Activated CD4-positive, alpha-beta T cell treated with anti-CD3 and anti-CD28 coated beads, Interleukin-2, amount 10 ng/mL, durations not matched to agents 7 days and 5 days (primary cell): ENCODE measurements around the gene SARNP. TPM values are rescaled to one million over a fixed set of nuclear protein-coding genes. Genes with fewer than 3 reads are reported as not detected.

ENCODE experiments used
- CTCF ChIA-PET: fragments of 350-600 bp; sonication (Branson Sonifier 250); formaldehyde crosslinking; loops from one replicate; lab custom pipeline; 2021; ENCODE audit warnings: antibody characterized with exemption; lab: Charles Lee
- POLR2A ChIA-PET: fragments of 350-600 bp; sonication (Branson Sonifier 250); formaldehyde crosslinking; loops from one replicate; lab custom pipeline; 2021; ENCODE audit warnings: antibody characterized with exemption; lab: Charles Lee
- DNase-seq: peaks from one replicate; pipeline ENCODE4 v3.0.0-alpha.2; 2020
- H3K27ac Mint-ChIP-seq: one replicate; pipeline ENCODE4 v1.8.0; 2021; ENCODE audit warnings: mild to moderate bottlenecking, moderate library complexity, mixed read lengths
- H3K27me3 Mint-ChIP-seq: one replicate; pipeline ENCODE4 v1.8.0; 2021; ENCODE audit warnings: mixed read lengths
- H3K36me3 Mint-ChIP-seq: one replicate; pipeline ENCODE4 v1.8.0; 2021; ENCODE audit warnings: low read depth, mixed read lengths
- H3K4me1 Mint-ChIP-seq: one replicate; pipeline ENCODE4 v1.8.0; 2021; ENCODE audit warnings: mixed read lengths
- H3K4me3 Mint-ChIP-seq: one replicate; pipeline ENCODE4 v1.8.0; 2021; ENCODE audit warnings: mild to moderate bottlenecking, moderate library complexity, mixed read lengths
- H3K9me3 Mint-ChIP-seq: one replicate; pipeline ENCODE4 v1.8.0; 2021; ENCODE audit warnings: mixed read lengths
- total RNA-seq, 2 experiments: library from RNA; stranded (reverse); gene quantifications; one replicate each; pipeline ENCODE4 v1.2.3, GENCODE V29; 2021

Gene SARNP
- total RNA-seq, 2 experiments from 2014 or later, result 87.5 to 102 TPM

DNA sequence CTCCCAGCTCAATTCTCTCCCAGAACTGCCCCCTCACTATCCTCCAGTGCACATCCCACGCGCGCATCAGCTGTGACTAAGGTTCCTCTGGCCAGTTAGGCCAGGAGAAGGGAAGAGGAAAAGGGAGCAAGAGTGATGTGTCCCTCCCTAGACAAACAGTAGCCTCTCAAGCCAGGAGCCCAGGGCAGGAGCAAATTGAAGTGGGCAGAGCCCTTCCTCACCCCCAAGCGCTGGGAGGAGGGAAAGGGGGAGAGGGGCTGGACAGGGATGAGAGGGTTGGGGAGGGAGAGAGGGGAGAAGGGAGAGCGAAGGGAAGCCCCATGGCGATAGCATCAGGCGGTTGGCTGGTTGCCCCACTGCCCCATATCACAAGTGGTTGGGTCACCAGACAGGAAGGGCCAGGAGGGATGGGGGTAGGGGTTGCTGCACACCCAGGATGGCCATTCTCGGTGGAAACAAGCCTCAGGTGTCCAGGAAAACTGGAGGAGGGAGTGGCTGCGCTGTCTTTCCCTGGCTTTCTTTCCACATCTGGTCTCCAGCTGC, 89.8 kb downstream of the SARNP start:
- Mint-ChIP-seq H3K4me3 (peak overlapping the region; percentile 69), H3K4me1 (peaks cover 42% of the 10 kb centered on the region), H3K27me3 (no peaks in the 10 kb centered on the region), H3K9me3 (no peaks in the 10 kb centered on the region), H3K27ac (peak overlapping the region; percentile 72), H3K36me3 (peaks cover 19% of the 10 kb centered on the region)
- no peak for DNase-seq
- CTCF ChIA-PET, result interaction anchor here (1.5 kb wide), 2 partner anchors 11 to 90 kb away, joined by 3 to 4 read pairs; partner anchors contain the start of gene ORMDL2
- POLR2A ChIA-PET, result no interaction called here

DNA sequence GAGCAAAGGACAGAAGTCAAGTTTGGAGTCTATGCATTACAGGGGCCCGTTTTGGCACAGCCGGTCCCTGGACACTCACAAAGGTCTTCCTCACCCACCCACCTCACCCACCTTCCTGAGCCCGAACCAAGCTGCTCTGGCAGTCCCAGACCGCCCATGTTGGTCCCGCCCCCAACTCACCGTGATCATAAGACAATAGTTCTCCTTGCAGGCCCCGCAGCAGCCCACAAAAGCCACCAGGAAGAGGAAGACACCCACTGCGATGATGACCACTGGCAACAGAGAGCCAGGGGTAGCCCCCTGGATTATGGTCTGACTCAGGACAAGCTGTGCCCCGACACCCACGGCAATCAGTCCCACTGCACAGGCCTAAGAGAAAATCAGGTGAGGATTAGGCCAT, 90.6 kb downstream of the SARNP start:
- CTCF ChIA-PET, result interaction anchor here (1.5 kb wide), 2 partner anchors 12 to 91 kb away, joined by 3 to 4 read pairs; partner anchors contain the start of gene ORMDL2
- peak overlapping the region; percentile 69 for H3K4me3 Mint-ChIP-seq
- H3K27me3 Mint-ChIP-seq, result no peaks in the 10 kb centered on the region
- H3K4me1 Mint-ChIP-seq, result peaks cover 42% of the 10 kb centered on the region
- peak overlapping the region; percentile 72 for H3K27ac Mint-ChIP-seq
- H3K36me3 Mint-ChIP-seq, result peaks cover 19% of the 10 kb centered on the region
- POLR2A ChIA-PET, result no interaction called here
- H3K9me3 Mint-ChIP-seq, result no peaks in the 10 kb centered on the region
- no peak for DNase-seq

DNA sequence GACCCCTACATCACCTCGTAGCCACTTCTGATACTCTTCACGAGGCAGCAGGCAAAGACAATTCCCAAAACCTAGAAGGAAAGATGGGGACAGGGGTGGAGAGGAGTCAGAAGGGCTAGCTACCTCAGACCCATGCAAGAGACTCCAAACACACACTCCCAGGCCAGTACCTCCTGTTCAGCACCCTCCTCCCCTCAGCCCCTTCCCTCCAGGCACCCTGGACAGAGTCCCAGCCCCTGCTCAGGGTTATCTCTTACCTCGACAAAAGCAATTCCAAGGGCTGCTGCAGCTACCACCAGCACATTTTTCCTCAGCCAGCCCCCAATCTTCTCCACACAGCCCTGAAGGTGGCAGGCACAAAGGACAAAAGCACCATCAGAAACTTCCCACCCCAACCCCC, 92.0 kb downstream of the SARNP start:
- Mint-ChIP-seq H3K36me3 (peaks cover 21% of the 10 kb centered on the region), H3K4me1 (peaks cover 41% of the 10 kb centered on the region), H3K27me3 (no peaks in the 10 kb centered on the region), H3K9me3 (no peaks in the 10 kb centered on the region), H3K4me3 (no peak overlapping the region), H3K27ac (peak overlapping the region; percentile 68)
- ChIA-PET POLR2A (no interaction called here), CTCF (interaction anchor here (0.6 to 2.4 kb wide), 4 partner anchors 12 to 60 kb away, joined by 3 to 33 read pairs (median 6); no protein-coding TSS in a partner anchor)
- DNase-seq, result no peak

DNA sequence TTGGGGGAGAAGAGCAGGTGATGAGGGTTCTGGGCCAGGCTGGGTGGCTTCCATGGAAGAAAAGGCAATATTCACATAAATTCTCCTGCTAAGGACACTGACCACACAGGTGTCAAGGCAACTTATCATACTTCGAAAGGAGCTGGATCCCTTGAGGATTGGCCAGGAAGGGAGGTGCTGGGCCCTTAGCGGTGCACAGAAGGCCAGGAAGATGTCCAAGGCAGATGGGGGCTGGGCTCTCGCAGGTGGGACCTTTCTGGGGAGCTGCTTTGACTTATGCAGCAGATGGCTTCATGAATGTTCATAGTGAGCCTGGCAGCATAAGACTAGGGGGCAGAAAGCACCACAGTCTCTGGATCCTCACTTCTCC, 92.6 kb downstream of the SARNP start:
- Mint-ChIP-seq H3K27me3 (no peaks in the 10 kb centered on the region), H3K4me3 (no peak overlapping the region), H3K36me3 (peaks cover 21% of the 10 kb centered on the region), H3K4me1 (peaks cover 39% of the 10 kb centered on the region), H3K9me3 (no peaks in the 10 kb centered on the region), H3K27ac (no peak overlapping the region)
- DNase-seq, result no peak
- ChIA-PET POLR2A (interaction anchor here (1.0 kb wide), 1 partner anchor 9 kb away, joined by 4 read pairs; the partner anchor contains the start of gene BLOC1S1), CTCF (interaction anchor here (0.7 to 2.4 kb wide), 7 partner anchors 9 to 388 kb away, joined by 3 to 33 read pairs (median 5); partner anchors contain the start of genes BLOC1S1 and ITGA7)

DNA sequence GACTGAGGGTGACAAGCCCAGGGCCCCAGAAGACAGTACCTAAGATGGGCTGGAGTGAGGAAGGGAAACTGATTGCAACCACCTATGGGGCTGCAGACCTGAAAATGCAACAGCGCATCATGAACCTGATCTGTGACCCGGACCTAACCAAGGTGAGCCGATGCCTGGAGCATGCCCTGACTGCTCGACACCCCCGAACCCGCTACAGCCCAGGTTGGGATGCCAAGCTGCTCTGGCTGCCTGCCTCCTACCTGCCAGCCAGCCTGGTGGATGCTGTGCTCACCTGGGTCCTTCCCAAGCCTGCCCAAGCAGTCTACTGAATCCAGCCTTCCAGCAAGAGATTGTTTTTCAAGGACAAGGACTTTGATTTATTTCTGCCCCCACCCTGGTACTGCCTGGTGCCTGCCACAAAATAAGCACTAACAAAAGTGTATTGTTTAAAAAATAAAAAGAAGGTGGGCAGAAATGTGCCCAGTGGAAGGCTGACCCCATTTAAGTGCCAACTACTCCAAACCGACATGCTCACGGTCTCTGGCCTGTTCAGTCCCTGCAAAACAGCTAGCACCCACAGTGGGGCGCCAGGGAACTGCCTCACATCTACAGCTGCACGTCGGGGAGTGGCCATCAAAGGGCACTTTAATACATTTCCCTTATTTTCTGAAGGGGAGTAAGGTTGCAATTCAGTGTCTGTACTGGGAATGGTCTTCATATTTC, 93.1 kb downstream of the SARNP start:
- Mint-ChIP-seq H3K4me1 (peaks cover 38% of the 10 kb centered on the region), H3K4me3 (no peak overlapping the region), H3K27ac (peak overlapping the region; percentile 66), H3K9me3 (no peaks in the 10 kb centered on the region), H3K36me3 (peaks cover 21% of the 10 kb centered on the region), H3K27me3 (no peaks in the 10 kb centered on the region)
- CTCF ChIA-PET, result interaction anchor here (0.7 to 2.4 kb wide), 8 partner anchors 8 to 389 kb away, joined by 3 to 33 read pairs (median 5); partner anchors contain the start of genes BLOC1S1 and ITGA7
- POLR2A ChIA-PET, result interaction anchor here (1.0 kb wide), 1 partner anchor 9 kb away, joined by 4 read pairs; the partner anchor contains the start of gene BLOC1S1
- DNase-seq, result peak; percentile 77

DNA sequence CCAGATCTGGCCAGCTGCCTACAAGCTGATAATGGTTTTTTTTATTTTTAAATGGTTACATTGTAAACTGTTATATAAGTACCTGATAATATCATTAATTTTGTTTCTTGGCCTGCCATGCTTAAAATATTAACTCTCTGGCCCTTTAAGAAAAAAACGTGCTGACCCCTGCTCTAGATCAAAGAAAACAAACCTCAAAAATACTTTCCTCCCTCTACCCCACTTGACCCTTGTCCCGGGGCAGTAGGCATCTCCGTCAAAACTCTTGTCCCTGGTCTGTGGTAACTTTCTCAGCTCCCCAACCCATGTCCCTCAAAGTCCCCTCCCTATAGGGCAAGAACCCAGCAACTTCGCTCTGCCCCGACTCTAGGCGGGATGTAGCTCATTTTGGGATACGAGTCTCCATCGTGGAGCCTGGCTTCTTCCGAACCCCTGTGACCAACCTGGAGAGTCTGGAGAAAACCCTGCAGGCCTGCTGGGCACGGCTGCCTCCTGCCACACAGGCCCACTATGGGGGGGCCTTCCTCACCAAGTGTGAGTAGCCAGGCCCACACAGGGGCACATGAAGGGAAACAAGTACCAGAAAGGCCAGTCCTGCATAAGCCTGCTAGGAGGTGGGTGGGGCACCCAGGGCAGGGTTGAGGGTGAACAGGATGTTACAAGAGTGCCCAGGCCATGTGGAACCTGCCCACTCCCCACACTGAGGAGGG, 93.9 kb downstream of the SARNP start:
- Mint-ChIP-seq H3K27ac (no peak overlapping the region), H3K4me1 (peaks cover 41% of the 10 kb centered on the region)
- POLR2A ChIA-PET, result no interaction called here

DNA sequence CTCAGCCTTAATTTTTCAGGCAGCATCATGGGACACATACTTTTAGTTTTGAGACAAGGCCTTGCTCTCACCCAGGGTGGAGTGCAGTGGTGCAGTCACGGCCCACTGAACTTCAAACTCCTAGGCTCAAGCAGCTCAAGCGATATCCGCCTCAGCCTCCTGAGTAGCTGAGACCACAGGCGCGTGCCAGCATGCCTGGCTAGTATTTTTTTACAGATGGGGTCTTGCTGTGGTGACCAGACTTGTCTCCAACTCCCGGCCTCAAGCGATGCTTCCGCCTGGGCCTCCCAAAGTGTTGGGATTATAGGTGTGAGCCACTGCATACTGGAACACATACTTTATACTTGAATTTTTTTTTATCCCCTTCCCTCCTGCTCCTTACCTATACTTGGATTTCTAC, 94.6 kb downstream of the SARNP start:
- ChIA-PET CTCF (interaction anchor here (1.0 to 9.0 kb wide), 3 partner anchors 15 to 401 kb away, joined by 3 to 75 read pairs (median 3); partner anchors contain the start of gene ITGA7), POLR2A (no interaction called here)
- no peak for DNase-seq
- H3K27me3 Mint-ChIP-seq, result no peaks in the 10 kb centered on the region
- no peaks in the 10 kb centered on the region for H3K9me3 Mint-ChIP-seq
- H3K27ac Mint-ChIP-seq, result no peak overlapping the region
- peaks cover 49% of the 10 kb centered on the region for H3K4me1 Mint-ChIP-seq
- H3K36me3 Mint-ChIP-seq, result peaks cover 33% of the 10 kb centered on the region
- H3K4me3 Mint-ChIP-seq, result no peak overlapping the region

More for the DNA sequence above, 93.9 kb downstream of the SARNP start:
- CTCF ChIA-PET, result interaction anchor here (1.0 to 9.0 kb wide), 6 partner anchors 13 to 400 kb away, joined by 3 to 75 read pairs (median 5); partner anchors contain the start of gene ITGA7
- Mint-ChIP-seq H3K36me3 (peaks cover 26% of the 10 kb centered on the region), H3K9me3 (no peaks in the 10 kb centered on the region), H3K27me3 (no peaks in the 10 kb centered on the region), H3K4me3 (no peak overlapping the region)
- DNase-seq, result no peak

DNA sequence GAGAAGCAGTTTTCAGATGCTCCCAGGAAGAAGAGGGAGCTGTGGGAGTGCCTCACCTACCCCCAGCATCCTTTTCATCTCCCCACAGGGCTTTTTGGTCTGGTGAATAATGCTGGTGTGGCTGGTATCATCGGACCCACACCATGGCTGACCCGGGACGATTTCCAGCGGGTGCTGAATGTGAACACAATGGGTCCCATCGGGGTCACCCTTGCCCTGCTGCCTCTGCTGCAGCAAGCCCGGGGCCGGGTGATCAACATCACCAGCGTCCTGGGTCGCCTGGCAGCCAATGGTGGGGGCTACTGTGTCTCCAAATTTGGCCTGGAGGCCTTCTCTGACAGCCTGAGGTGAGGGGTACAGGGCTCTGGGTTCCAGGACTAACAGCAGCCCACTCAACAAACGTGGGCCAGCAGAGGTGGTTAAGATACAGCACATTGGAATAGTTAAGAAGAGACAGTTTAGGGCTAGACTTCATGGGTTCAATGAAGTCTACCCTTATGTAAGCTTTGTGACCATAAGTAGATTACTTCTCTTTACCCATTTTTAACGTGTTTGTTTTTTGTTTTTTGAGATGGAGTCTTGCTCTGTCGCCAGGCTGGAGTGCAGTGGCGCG, 95.8 kb downstream of the SARNP start:
- H3K4me1 Mint-ChIP-seq, result peaks cover 50% of the 10 kb centered on the region
- no peaks in the 10 kb centered on the region for H3K27me3 Mint-ChIP-seq
- no peak overlapping the region for H3K4me3 Mint-ChIP-seq
- ChIA-PET CTCF (interaction anchor here (9.0 kb wide), 1 partner anchor 16 kb away, joined by 75 read pairs; no protein-coding TSS in a partner anchor), POLR2A (no interaction called here)
- no peaks in the 10 kb centered on the region for H3K9me3 Mint-ChIP-seq
- H3K36me3 Mint-ChIP-seq, result peaks cover 42% of the 10 kb centered on the region
- H3K27ac Mint-ChIP-seq, result peak overlapping the region; percentile 19
- DNase-seq, result no peak

DNA sequence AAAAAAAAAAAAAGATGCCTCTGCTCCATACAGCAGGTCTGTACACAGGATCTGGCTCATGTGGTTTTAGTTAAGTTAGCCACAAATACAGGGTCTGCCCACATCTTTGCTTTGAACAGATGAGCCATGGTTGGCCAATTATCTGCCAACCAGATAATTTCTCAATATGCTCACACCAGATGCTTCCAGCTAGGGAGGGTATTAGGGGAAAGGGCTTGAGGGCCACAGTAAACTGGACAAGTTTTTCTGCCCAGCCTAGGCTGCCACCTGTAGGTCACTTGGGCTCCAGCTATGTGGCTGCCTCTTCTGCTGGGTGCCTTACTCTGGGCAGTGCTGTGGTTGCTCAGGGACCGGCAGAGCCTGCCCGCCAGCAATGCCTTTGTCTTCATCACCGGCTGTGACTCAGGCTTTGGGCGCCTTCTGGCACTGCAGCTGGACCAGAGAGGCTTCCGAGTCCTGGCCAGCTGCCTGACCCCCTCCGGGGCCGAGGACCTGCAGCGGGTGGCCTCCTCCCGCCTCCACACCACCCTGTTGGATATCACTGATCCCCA, 96.6 kb downstream of the SARNP start:
- Mint-ChIP-seq H3K9me3 (no peaks in the 10 kb centered on the region), H3K4me3 (no peak overlapping the region), H3K36me3 (peaks cover 38% of the 10 kb centered on the region), H3K27me3 (peaks cover under 1% of the 10 kb centered on the region), H3K27ac (no peak overlapping the region), H3K4me1 (peaks cover 49% of the 10 kb centered on the region)
- POLR2A ChIA-PET, result no interaction called here
- CTCF ChIA-PET, result interaction anchor here (9.0 kb wide), 1 partner anchor 17 kb away, joined by 75 read pairs; no protein-coding TSS in a partner anchor
- no peak for DNase-seq

DNA sequence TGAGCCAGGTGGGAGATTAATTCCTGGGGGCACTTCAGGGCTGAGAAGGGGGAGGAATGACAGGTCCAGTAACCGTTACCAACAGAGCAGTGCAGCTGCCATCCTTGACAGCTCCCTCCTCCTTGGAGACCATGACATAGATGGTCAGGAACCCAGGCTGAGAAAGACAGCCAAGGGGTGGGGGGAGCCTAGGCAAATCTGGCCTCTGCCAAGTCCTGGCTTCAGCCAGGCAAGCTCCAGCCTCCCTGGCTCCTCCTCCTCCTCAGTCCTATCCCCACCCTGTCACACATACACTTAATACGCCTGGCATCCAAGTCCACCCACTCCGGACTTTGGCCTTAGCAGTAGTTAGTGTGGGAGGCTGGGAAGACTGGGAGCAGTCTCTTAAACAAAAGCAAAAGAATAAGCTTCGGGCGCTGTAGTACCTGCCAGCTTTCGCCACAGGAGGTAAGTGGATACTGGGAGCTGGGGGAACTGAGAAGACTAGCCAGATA, 97.4 kb downstream of the SARNP start, which contains the start of gene RDH5:
RDH5 (plus strand) TSS at position 323 of the 494 bp plus-strand sequence. CDS start 792 bp downstream, outside the sequence.
- H3K4me1 Mint-ChIP-seq, result peaks cover 51% of the 10 kb centered on the region
- no peak within 1 kb of the TSS for H3K27ac Mint-ChIP-seq
- H3K36me3 Mint-ChIP-seq, result peaks cover 34% of the 10 kb centered on the region
- CTCF ChIA-PET, result interaction anchor here (0.6 to 9.0 kb wide), 4 partner anchors 9 to 213 kb away, joined by 3 to 75 read pairs (median 3); partner anchors contain the start of gene CD63
- H3K27me3 Mint-ChIP-seq, result peaks cover 3% of the 10 kb centered on the region
- H3K9me3 Mint-ChIP-seq, result no peaks in the 10 kb centered on the region
- POLR2A ChIA-PET, result no interaction called here
- DNase-seq, result no peak
- H3K4me3 Mint-ChIP-seq, result no peak within 1 kb of the TSS

DNA sequence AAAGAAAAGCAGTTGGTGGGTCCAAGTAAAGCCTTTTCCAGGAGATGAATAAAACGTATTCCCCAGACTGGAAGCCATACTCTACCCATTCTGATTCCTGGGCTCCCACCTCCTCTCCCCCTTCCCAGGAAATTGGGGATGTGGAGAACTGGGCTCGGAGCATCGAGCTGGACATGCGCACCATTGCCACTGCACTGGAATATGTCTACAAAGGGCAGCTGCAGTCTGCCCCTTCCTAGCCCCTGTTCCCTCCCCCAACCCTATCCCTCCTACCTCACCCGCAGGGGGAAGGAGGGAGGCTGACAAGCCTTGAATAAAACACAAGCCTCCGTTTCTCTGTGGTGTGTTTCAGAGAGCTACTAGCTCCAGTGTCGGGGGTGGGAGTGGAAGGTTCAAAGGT, 98.2 kb downstream of the SARNP start:
- H3K27ac Mint-ChIP-seq, result no peak overlapping the region
- peaks cover 30% of the 10 kb centered on the region for H3K36me3 Mint-ChIP-seq
- ChIA-PET CTCF (interaction anchor here (0.8 to 9.0 kb wide), 3 partner anchors 10 to 214 kb away, joined by 3 to 75 read pairs (median 3); partner anchors contain the start of gene CD63), POLR2A (no interaction called here)
- H3K9me3 Mint-ChIP-seq, result no peaks in the 10 kb centered on the region
- no peak overlapping the region for H3K4me3 Mint-ChIP-seq
- peaks cover 3% of the 10 kb centered on the region for H3K27me3 Mint-ChIP-seq
- peaks cover 46% of the 10 kb centered on the region for H3K4me1 Mint-ChIP-seq
- DNase-seq, result no peak
